Thyroid gland (tissue), 4 donors: Measurements from ENCODE around the gene PSMD6.

ENCODE experiments used
- CTCF ChIP-seq, 6 experiments: fragments of 200-600 bp in 3 of 6; fragments of 450-650 bp in 3 of 6; sonication (generic) in 3 of 6; IDR thresholded peaks; one replicate each; pipeline ENCODE4 v1.5.1; 2016 to 2019; ENCODE audit warnings: antibody characterized with exemption in 6 of 6, mild to moderate bottlenecking in 2 of 6, inconsistent platforms in 1 of 6, moderate library complexity in 1 of 6
- POLR2A ChIP-seq, 2 donors: fragments of 450-650 bp; IDR thresholded peaks; one replicate each; pipeline ENCODE4 v1.6.1; 2017; ENCODE audit warnings: antibody characterized with exemption in 2 of 2, mild to moderate bottlenecking in 2 of 2, moderate library complexity in 1 of 2

GRCh38 chr3:64019271-64019670 lies 4.0 kb downstream of the PSMD6 start:
- TF ChIP-seq POLR2A (IDR thresholded peaks at IDR 0.05) = no peak
- no peak for TF ChIP-seq CTCF (IDR thresholded peaks at IDR 0.05)
